Hepatocyte (in vitro differentiated cells): ENCODE results near the gene EEFSEC. TPM values are rescaled to one million over a fixed set of nuclear protein-coding genes. Genes with fewer than 3 reads are reported as not detected.

Experiments used
- DNase-seq: peaks from one replicate; pipeline ENCODE4 v3.0.0-alpha.2; 2016; ENCODE audit warnings: low spot score
- H2AFZ ChIP-seq: fragments of 200-600 bp; sonication (generic); 2 replicates; pipeline ENCODE4 v1.6.0; 2016; ENCODE audit warnings: antibody characterized with exemption, mild to moderate bottlenecking
- H3K27ac ChIP-seq: fragments of 200-600 bp; sonication (generic); 2 replicates; pipeline ENCODE4 v1.5.1; 2016; ENCODE audit warnings: mild to moderate bottlenecking
- H3K27me3 ChIP-seq: fragments of 200-600 bp; sonication (generic); 2 replicates; pipeline ENCODE4 v1.6.1; 2016
- H3K36me3 ChIP-seq: fragments of 200-600 bp; sonication (generic); replicated peaks from 2 replicates; pipeline ENCODE4 v1.5.1; 2016; ENCODE audit warnings: low read depth; ENCODE audit not compliant: insufficient read depth
- H3K4me1 ChIP-seq: fragments of 200-600 bp; sonication (generic); 2 replicates; pipeline ENCODE4 v1.5.1; 2016; ENCODE audit warnings: mild to moderate bottlenecking, moderate library complexity; ENCODE audit not compliant: insufficient read depth
- H3K4me2 ChIP-seq: fragments of 200-600 bp; sonication (generic); 2 replicates; pipeline ENCODE4 v1.6.0; 2016
- H3K4me3 ChIP-seq: fragments of 200-600 bp; sonication (generic); 2 replicates; pipeline ENCODE4 v1.5.1; 2016; ENCODE audit warnings: mild to moderate bottlenecking
- H3K79me2 ChIP-seq: fragments of 200-600 bp; sonication (generic); 2 replicates; pipeline ENCODE4 v1.6.0; 2017; ENCODE audit warnings: mild to moderate bottlenecking
- H3K9me2 ChIP-seq: fragments of 200-600 bp; sonication (generic); replicated peaks from 2 replicates; pipeline ENCODE4 v1.6.0; 2017; ENCODE audit warnings: mild to moderate bottlenecking; ENCODE audit not compliant: insufficient read depth
- H3K9me3 ChIP-seq: fragments of 200-600 bp; sonication (generic); 2 replicates; pipeline ENCODE4 v1.5.1; 2016; ENCODE audit warnings: low read depth, mild to moderate bottlenecking
- H4K20me1 ChIP-seq: fragments of 200-600 bp; sonication (generic); 2 replicates; pipeline ENCODE4 v1.6.0; 2016; ENCODE audit warnings: mild to moderate bottlenecking; ENCODE audit not compliant: insufficient read depth, poor library complexity, severe bottlenecking
- EZH2 ChIP-seq: fragments of 200-600 bp; sonication (generic); IDR thresholded peaks from 2 replicates; pipeline ENCODE4 v1.6.1; 2016; ENCODE audit warnings: antibody characterized with exemption, mild to moderate bottlenecking, borderline replicate concordance
- EZH2phosphoT487 ChIP-seq: fragments of 200-600 bp; sonication (generic); IDR thresholded peaks from one replicate; pipeline ENCODE4 v1.6.1; 2018; ENCODE audit warnings: antibody characterized with exemption, mild to moderate bottlenecking, low read depth, moderate library complexity; ENCODE audit not compliant: unreplicated experiment, severe bottlenecking
- WGBS: methylation state at CpG from one replicate; pipeline ENCODE4 v1.1.6; 2016; ENCODE audit warnings: low lambda C conversion rate; ENCODE audit errors: missing lambda C conversion rate; 5-methylcytosine and 5-hydroxymethylcytosine counted together
- polyA plus RNA-seq: library from polyadenylated mRNA; unstranded; fragments of >200 nt; fragmentation: Nextera tagmentation; extraction: Ambion mirVana; gene quantifications from 2 replicates; pipeline ENCODE4 v1.2.1, GENCODE V29; 2016
- total RNA-seq: library from RNA; depleted of rRNA; stranded (reverse); fragments of >200 nt; gene quantifications from 2 replicates; pipeline ENCODE4 v1.2.3, GENCODE V29; 2014
- TF ChIP-seq, protein P1 (sequence below): fragments of 200-600 bp; sonication (generic); IDR thresholded peaks from 2 replicates; pipeline ENCODE4 v1.5.1; 2016; ENCODE audit warnings: antibody characterized with exemption, mild to moderate bottlenecking; ENCODE audit not compliant: poor library complexity

The EEFSEC gene
- total and polyA plus RNA-seq, 2 experiments from 2014 or later, result 9.8 to 17.5 TPM

- WGBS, result 83% methylated on average over 6 of the region's 6 CpGs
- Histone ChIP-seq H3K9me3 (no peaks in the 10 kb centered on the region), H3K79me2 (no peaks in the 10 kb centered on the region), H3K9me2 (no peaks in the 10 kb centered on the region), H3K4me2 (no peak overlapping the region), H3K27ac (no peak overlapping the region), H4K20me1 (no peaks in the 10 kb centered on the region), H3K4me3 (no peak overlapping the region), H3K27me3 (no peaks in the 10 kb centered on the region), H3K36me3 (no peaks in the 10 kb centered on the region), H3K4me1 (no peaks in the 10 kb centered on the region), H2AFZ (no peak overlapping the region)
- no peak for DNase-seq
- TF ChIP-seq EZH2, result no peak
- TF ChIP-seq, protein P1, sequence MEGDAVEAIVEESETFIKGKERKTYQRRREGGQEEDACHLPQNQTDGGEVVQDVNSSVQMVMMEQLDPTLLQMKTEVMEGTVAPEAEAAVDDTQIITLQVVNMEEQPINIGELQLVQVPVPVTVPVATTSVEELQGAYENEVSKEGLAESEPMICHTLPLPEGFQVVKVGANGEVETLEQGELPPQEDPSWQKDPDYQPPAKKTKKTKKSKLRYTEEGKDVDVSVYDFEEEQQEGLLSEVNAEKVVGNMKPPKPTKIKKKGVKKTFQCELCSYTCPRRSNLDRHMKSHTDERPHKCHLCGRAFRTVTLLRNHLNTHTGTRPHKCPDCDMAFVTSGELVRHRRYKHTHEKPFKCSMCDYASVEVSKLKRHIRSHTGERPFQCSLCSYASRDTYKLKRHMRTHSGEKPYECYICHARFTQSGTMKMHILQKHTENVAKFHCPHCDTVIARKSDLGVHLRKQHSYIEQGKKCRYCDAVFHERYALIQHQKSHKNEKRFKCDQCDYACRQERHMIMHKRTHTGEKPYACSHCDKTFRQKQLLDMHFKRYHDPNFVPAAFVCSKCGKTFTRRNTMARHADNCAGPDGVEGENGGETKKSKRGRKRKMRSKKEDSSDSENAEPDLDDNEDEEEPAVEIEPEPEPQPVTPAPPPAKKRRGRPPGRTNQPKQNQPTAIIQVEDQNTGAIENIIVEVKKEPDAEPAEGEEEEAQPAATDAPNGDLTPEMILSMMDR, result no peak
- no peak for TF ChIP-seq EZH2phosphoT487
Observed at GRCh38 chr3:128449111-128449638, 295.9 kb downstream of the EEFSEC start.

- Histone ChIP-seq H3K4me3 (no peak overlapping the region), H3K4me2 (no peak overlapping the region), H4K20me1 (no peaks in the 10 kb centered on the region), H2AFZ (no peak overlapping the region), H3K27me3 (peaks cover 4% of the 10 kb centered on the region), H3K36me3 (no peaks in the 10 kb centered on the region), H3K9me3 (no peaks in the 10 kb centered on the region), H3K9me2 (no peaks in the 10 kb centered on the region), H3K4me1 (no peaks in the 10 kb centered on the region), H3K27ac (no peak overlapping the region), H3K79me2 (no peaks in the 10 kb centered on the region)
- WGBS, result 92% methylated on average over 9 of the region's 9 CpGs
- DNase-seq, result no peak
- TF ChIP-seq EZH2, result no peak
- TF ChIP-seq, protein P1, result no peak
- TF ChIP-seq EZH2phosphoT487, result no peak
Observed at GRCh38 chr3:128452120-128452519, 298.8 kb downstream of the EEFSEC start.

DNA sequence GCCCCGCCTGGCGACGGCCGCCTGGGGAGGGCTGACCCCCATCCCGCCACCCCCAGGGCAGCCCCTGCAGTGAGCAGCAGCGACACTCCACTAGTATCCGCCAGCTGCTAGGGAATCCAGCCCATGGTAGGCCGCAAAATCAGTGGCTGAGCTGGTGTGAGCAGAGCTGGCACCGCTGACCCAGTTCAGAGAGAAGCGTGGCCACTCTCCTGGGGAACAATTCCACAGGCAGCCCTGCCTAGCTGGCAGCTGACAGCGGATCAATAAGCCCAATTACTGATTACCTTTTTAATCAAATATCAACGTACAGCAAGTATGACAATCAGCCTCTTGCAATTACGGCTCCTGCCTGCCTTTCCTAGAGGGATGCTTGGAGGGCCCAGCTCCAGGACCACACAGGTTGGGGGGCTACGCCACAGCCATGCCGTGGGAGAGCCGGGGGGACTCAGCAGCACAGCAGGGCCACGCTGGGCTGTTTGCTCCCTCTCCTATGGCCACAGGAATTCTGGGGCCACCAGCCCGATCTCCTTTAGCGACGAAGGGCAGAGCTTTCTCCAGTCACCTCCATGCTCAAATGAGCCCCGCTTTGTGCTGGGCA lies 299.5 kb downstream of the EEFSEC start:
- Histone ChIP-seq H3K36me3 (no peaks in the 10 kb centered on the region), H3K27me3 (peaks cover 4% of the 10 kb centered on the region), H3K9me3 (no peaks in the 10 kb centered on the region), H3K4me3 (no peak overlapping the region), H2AFZ (no peak overlapping the region), H3K4me1 (no peaks in the 10 kb centered on the region), H3K27ac (no peak overlapping the region), H3K79me2 (no peaks in the 10 kb centered on the region), H3K4me2 (no peak overlapping the region), H3K9me2 (no peaks in the 10 kb centered on the region), H4K20me1 (no peaks in the 10 kb centered on the region)
- TF ChIP-seq EZH2 (no peak), EZH2phosphoT487 (no peak)
- TF ChIP-seq, protein P1, result no peak
- WGBS, result 81% methylated on average over 21 of the region's 21 CpGs
- DNase-seq, result no peak
